ENCODE data around the gene LGALSL.

The LGALSL gene

DNA sequence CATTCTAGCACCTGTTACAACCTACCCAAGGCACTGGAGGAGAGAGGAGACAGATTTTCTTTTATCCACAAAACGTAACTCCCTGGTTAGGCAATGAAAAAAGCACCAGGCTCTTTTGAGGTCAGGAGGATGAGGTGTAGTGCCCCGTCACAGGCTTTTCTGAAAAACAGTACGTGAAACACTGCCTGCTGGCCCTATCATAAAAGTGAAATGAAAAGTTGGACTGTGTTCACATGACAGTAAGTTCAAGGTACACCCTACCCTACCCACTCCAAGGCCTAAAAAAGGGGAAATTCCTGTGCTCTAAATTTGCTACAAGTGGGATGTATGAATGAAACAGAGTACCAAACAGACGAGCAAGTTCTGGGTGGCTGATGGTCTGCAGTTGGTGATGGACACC, 17.6 kb downstream of the LGALSL start:
- ATAC-seq (no peak), DNase-seq (no peak)
- H3K27ac Mint-ChIP-seq = no peak overlapping the region
- H3K9me3 Mint-ChIP-seq = no peaks in the 10 kb centered on the region
- H3K27me3 Mint-ChIP-seq = no peaks in the 10 kb centered on the region
- H3K4me3 Mint-ChIP-seq = no peak overlapping the region
- no peaks in the 10 kb centered on the region for H3K36me3 Mint-ChIP-seq (ENCODE audit: low read depth)
- H3K4me1 Mint-ChIP-seq = peaks cover 6% of the 10 kb centered on the region

DNA sequence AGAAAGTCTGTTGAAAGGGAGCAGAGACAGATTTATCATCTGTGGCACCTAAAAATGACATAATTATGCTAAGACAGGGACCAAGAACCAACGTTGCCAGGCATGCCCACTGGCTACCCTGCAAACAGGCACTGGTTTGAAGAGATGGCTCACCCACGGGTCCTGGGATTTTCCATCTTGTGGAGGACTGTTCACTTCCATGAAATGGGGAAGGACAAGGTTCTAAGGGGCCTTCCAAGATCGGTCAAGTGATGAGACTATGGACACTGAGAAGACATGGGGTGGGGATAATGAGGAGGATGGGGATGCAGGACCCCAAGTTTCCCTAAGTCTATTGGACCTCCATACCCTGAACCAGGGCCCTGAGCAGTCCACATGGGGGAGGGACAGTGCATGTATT, 18.9 kb downstream of the LGALSL start:
- Mint-ChIP-seq H3K27me3 (no peaks in the 10 kb centered on the region), H3K4me3 (no peak overlapping the region), H3K27ac (no peak overlapping the region), H3K9me3 (no peaks in the 10 kb centered on the region), H3K36me3 (ENCODE audit: low read depth) (no peaks in the 10 kb centered on the region), H3K4me1 (peaks cover 6% of the 10 kb centered on the region)
- no peak for DNase-seq
- ATAC-seq = no peak

DNA sequence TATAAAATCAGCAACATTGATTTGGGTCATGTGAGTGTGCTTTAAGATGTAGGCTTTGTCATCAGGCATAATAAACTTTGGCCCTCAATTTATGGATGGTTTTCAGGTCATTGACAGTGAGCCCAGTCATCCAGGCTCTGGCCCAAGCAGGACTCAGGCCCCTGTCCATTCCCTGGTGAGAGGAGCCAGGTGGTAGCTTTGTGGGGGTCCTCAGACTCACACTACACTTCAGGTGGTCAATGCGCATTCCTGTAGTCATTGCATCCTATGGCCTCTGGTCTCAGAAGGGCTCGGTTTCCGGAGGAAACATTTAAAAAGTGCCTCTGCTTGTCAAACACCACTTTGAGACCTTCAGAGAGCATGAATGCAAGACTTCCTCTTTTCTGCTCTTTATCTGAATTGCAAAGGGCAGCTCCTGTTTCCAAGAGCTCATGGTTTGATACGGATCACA, 20.2 kb downstream of the LGALSL start:
- Mint-ChIP-seq H3K27me3 (no peaks in the 10 kb centered on the region), H3K9me3 (no peaks in the 10 kb centered on the region), H3K4me1 (peaks cover 18% of the 10 kb centered on the region), H3K27ac (no peak overlapping the region), H3K36me3 (ENCODE audit: low read depth) (no peaks in the 10 kb centered on the region), H3K4me3 (no peak overlapping the region)
- no peak for DNase-seq
- no peak for ATAC-seq

DNA sequence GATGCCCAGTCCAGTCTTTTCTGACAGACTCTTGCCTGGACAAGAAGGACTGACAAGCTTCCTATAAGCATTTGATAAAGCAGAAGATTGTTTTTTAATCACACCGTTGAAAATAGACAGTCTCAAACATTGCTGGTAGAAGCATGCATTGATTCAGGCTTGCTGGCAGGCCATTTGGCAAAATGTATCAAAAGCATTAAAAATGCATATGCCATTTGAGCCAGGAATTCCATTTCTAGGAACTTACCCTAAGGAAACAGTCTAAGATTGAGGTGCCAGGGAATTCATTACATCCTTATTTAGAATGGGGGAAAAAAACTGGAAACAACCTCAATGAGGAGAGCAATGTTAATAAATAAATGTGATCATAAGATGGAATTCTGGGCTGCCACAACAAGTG, 20.7 kb downstream of the LGALSL start:
- H3K9me3 Mint-ChIP-seq = no peaks in the 10 kb centered on the region
- no peaks in the 10 kb centered on the region for H3K27me3 Mint-ChIP-seq
- no peaks in the 10 kb centered on the region for H3K36me3 Mint-ChIP-seq (ENCODE audit: low read depth)
- no peak overlapping the region for H3K4me3 Mint-ChIP-seq
- no peak for ATAC-seq
- no peak overlapping the region for H3K27ac Mint-ChIP-seq
- H3K4me1 Mint-ChIP-seq = peaks cover 23% of the 10 kb centered on the region
- DNase-seq = no peak

DNA sequence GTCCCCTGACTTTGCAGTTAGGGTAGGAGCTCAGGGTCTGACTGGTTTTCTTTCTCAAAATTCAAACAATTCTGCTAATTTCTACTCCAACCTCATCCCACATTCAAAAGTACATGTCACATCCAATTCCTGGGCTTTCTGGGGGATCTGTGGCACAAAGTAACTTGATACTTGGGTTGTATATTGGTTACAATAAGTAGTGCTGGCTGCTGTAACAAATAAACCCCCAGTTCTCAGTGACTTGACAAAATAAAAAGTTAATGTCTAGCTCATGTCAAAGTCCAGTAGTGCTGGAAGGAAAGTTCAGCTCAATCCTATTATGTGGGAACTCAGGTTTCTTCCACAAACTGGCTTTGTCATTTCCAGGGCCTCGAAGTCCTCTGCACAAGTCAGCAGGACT, 23.1 kb downstream of the LGALSL start:
- H3K36me3 Mint-ChIP-seq (ENCODE audit: low read depth) = no peaks in the 10 kb centered on the region
- no peaks in the 10 kb centered on the region for H3K9me3 Mint-ChIP-seq
- no peak overlapping the region for H3K27ac Mint-ChIP-seq
- no peak overlapping the region for H3K4me3 Mint-ChIP-seq
- H3K4me1 Mint-ChIP-seq = peaks cover 25% of the 10 kb centered on the region
- DNase-seq (no peak), ATAC-seq (no peak)
- no peaks in the 10 kb centered on the region for H3K27me3 Mint-ChIP-seq

DNA sequence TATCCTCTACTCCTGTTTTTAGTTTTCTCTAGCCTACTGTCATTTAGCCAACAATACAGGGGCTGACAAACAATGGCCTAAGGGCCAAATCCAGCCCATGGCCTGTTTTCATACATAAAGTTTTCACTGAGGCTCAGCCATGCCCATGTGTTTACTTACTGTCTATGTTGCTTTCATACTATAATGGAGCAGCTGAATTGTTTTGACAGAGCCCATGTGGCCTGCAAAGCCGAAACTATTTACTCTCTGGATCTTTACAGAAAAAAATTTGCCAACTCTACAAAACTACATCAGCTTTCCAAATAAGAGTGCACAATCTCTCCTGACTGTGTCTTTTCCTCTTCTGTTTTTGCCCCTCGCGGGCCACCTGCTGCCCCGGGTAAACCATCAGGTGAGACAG, 24.0 kb downstream of the LGALSL start:
- Mint-ChIP-seq H3K4me1 (peaks cover 25% of the 10 kb centered on the region), H3K27ac (no peak overlapping the region), H3K36me3 (ENCODE audit: low read depth) (no peaks in the 10 kb centered on the region), H3K9me3 (no peaks in the 10 kb centered on the region), H3K4me3 (no peak overlapping the region), H3K27me3 (no peaks in the 10 kb centered on the region)
- ATAC-seq (no peak), DNase-seq (no peak)

DNA sequence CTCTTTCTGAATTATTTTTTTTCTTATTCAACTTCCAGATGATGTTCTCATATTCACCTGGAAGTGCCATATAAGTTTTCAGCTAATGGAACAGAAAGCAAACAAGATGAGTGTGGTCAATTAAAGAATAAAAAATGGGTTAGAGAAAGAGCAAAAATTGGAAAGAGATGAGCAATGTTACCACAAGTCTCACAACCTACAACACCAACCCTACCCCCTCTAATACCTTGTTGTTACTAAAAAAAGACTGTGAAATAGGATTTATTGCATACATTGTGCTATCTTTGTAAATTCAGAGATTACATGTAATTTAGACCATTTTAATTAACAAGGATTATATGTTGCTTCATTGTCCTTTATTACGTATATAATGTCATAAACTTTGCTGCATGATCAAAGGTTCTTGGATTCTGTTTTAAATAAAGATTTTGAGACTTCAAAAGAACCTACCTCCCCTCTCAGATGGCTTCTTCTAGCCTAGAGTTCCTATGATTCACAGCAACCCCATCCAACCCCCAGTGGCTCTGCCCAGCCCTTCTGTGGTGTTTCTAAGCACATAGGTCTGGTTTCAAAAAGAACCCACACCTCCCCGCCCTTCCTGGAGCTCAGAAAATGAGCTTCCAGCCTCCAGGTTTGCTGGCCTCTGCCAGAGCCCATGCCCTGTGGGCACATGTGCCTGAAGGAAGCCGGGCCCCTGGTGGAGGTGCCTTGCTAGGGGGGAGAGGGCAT, 24.7 kb downstream of the LGALSL start:
- Mint-ChIP-seq H3K36me3 (ENCODE audit: low read depth) (no peaks in the 10 kb centered on the region), H3K4me1 (peaks cover 25% of the 10 kb centered on the region), H3K9me3 (no peaks in the 10 kb centered on the region), H3K27ac (peak overlapping the region; percentile 59), H3K4me3 (no peak overlapping the region), H3K27me3 (no peaks in the 10 kb centered on the region)
- ATAC-seq (peak; percentile 81), DNase-seq (peak; percentile 25)

DNA sequence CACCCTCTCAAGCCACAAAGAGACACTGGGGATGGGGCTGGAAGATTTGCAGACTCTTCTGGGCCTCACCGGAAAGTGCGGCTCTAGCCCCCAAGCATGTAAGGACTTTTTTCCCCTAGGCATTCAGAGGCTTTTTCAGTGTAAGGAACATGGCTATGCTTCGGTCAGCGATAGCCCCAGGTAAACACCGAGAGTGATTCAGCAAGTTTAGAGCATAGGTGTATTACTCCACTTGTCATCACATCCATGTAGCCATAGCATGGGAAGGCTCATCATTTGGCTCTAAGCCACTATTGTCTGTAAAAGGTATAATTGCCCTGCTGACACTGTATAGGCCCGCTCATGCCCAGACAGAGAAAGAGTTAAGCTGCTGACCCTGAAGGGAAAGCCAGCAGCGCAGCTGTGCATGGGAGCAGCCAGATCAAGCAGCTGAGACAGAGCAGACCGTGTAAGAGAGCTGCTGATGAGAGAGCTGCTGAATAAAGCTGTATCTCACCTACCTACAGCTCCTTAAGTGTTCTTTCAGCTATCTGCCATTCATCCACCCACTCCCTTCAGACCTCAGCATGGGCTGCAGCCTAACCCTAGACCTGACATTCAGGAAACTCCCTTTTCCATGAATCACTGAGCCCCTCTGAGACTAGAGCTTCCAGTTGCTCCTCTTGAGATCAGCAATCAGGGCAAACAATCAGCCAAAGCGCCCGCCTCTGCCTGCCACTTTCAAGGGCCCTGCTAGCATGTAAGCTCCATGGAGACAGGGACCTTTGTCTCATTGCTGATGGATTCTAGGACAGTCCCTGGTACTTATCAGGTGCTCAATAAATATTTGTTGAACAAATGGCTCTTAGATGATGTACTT, 25.5 kb downstream of the LGALSL start:
- Mint-ChIP-seq H3K36me3 (ENCODE audit: low read depth) (no peaks in the 10 kb centered on the region), H3K9me3 (no peaks in the 10 kb centered on the region), H3K27ac (peak overlapping the region; percentile 59), H3K4me3 (no peak overlapping the region), H3K4me1 (peaks cover 19% of the 10 kb centered on the region), H3K27me3 (no peaks in the 10 kb centered on the region)
- ATAC-seq (peak; percentile 74), DNase-seq (peak; percentile 16)

DNA sequence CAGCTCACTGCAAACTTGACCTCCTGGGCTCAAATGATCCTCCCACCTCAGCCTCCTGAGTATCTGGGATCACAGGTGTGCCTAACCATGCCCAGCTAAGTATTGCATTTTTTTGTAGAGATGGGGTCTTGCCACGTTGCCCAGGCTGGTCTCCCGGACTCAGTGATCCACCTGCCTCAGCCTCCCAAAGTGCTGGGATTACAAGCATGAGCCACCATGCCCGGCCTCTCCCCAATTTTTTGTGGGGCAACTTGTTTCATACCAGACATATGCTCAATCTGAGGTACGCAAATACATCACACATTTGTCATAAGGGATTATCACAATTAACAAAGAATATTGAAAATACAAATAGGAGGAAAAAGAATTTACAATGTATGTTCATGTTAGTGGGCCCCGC, 27.7 kb downstream of the LGALSL start:
- Mint-ChIP-seq H3K36me3 (ENCODE audit: low read depth) (no peaks in the 10 kb centered on the region), H3K4me3 (no peak overlapping the region), H3K27ac (no peak overlapping the region), H3K4me1 (peaks cover 19% of the 10 kb centered on the region), H3K9me3 (no peaks in the 10 kb centered on the region), H3K27me3 (peaks cover under 1% of the 10 kb centered on the region)
- ATAC-seq (no peak), DNase-seq (no peak)

DNA sequence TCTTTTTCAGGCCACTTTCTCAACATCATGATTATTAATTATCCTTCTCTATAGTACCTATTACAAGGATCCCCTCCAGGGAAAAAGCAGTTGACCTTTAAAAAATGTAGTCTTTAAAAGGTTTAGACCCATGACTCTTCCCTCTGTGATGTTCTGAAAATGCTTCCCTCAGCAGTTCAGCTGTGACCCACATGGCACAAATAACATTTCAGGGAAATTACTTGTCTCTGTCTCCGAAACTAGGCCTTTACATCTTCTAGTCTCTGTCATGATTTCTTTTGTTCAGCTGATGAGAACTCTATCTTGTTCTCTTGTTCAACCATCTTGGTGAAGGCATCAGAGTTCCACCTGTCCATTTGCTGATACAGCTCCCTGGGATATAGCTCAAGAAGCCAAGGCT, 28.3 kb downstream of the LGALSL start:
- Mint-ChIP-seq H3K4me1 (peaks cover 19% of the 10 kb centered on the region), H3K27ac (no peak overlapping the region), H3K9me3 (no peaks in the 10 kb centered on the region), H3K4me3 (no peak overlapping the region), H3K27me3 (peaks cover 4% of the 10 kb centered on the region), H3K36me3 (ENCODE audit: low read depth) (no peaks in the 10 kb centered on the region)
- DNase-seq (no peak), ATAC-seq (no peak)

DNA sequence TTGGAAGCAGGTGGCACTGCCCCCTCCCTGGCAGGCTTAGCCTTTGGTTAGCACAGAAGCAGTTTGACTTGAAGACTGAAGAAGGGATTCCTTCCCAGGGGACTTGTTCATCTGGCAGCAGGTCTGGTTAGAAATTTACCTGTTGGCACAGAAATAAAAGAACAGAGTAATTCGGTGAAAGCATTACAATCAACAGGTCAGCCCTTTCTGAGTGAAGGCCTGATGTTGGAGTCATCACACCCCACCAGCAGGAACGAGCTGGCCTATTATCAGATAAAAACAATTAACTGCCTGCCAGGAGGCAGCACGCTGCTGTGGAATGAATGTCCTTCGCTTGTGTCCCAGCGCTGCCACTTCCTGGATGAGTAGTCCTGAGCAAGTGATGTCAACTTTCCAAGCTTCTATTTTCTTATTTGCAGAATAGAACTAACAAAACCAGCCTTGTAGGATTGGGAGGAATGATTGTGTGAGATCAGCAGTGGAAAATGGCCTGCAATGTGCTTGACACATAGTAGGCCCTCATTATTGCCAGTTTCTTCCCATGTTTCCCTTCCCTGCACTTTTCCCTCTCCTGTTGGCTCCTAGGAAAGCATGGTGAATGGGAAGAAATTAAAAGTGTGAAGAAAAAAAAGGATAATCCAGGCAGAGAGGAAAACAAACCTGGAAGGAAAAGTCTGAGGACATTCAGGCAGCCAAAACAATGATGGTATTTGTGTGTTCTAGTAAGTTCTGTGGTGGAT, 29.0 kb downstream of the LGALSL start:
- Mint-ChIP-seq H3K4me1 (peaks cover 19% of the 10 kb centered on the region), H3K4me3 (no peak overlapping the region), H3K27me3 (peaks cover 4% of the 10 kb centered on the region), H3K36me3 (ENCODE audit: low read depth) (no peaks in the 10 kb centered on the region), H3K27ac (no peak overlapping the region), H3K9me3 (no peaks in the 10 kb centered on the region)
- ATAC-seq (no peak), DNase-seq (no peak)

DNA sequence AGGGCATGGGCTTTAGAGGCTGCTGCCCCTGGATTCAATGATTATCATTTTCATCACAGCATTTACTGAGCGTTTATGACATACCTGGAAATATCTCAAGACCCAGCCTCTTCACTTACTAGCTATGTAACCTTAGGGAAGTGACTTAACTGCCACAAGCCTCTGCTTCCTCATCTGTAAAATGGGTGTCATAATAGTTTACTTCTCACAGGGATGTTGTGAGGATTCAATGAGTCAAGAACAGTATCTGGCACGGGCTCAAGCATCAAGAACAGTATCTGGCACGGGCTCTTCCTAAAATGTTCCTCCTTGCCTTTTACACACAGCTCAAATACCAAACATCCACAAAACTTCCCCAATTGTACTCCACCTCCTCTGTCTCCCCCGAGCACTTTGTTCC, 31.4 kb downstream of the LGALSL start:
- Mint-ChIP-seq H3K4me3 (no peak overlapping the region), H3K27ac (no peak overlapping the region), H3K4me1 (peaks cover 8% of the 10 kb centered on the region), H3K9me3 (no peaks in the 10 kb centered on the region), H3K27me3 (peaks cover 4% of the 10 kb centered on the region), H3K36me3 (ENCODE audit: low read depth) (no peaks in the 10 kb centered on the region)
- ATAC-seq (no peak), DNase-seq (no peak)

DNA sequence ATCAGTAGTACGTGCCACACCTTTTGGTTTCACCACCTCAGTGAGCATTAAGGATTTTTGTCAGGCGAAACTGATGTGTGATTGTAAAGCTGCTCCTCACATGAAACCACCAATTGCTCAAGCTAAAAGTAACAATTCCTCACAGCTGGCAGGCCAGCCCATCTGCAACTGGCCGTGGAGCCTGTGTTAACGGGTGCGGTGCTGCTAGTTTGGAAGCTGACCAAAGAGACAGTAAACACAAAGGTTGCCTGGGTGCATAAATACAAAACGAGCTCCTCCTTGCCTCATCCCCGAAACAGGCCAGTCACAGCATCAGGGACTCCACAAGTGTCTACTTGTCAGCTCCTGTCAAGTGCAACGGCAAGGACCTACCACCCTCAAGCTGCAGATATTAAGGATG, 32.0 kb downstream of the LGALSL start:
- no peak overlapping the region for H3K27ac Mint-ChIP-seq
- H3K4me1 Mint-ChIP-seq = peaks cover 8% of the 10 kb centered on the region
- ATAC-seq (no peak), DNase-seq (no peak)
- H3K4me3 Mint-ChIP-seq = no peak overlapping the region
- peaks cover 4% of the 10 kb centered on the region for H3K27me3 Mint-ChIP-seq
- H3K9me3 Mint-ChIP-seq = no peaks in the 10 kb centered on the region
- H3K36me3 Mint-ChIP-seq (ENCODE audit: low read depth) = no peaks in the 10 kb centered on the region

DNA sequence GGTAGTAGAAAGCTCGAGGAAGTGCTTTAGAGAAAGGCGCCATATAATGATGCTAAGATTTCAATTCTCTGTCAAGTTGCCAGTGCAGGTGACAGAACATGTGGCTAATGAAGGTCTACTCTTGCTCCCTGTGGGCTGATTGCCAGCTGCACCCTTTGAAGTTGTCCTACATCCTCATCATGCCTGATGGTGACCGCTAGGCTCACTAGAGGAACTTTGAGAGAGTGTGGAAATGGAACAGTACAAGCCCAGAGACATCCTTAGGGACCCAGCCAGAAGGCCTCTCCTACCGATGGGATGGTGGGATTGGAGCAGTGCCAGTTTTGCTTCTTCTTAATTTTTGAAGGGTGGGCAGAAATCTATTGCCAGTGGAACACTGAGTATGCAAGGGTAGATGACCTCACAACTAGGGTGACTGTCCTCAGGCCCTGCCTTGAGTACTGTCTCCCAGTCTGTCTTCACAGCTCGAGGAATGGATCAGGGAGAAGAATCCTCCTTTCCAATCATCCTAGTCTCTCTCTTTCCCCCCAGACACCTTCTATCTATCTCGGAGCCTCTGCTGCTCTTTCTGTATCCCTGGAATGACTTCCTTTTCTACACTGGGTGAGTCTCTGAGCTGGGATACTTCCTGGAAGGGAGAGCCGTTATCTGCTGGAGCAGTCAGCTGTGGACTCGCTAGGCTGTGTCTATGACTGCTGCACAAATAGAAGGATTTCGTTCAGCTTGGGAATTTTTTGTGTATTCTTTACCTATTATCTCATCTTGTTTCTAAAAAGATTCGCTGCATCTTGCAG, 33.5 kb downstream of the LGALSL start:
- Mint-ChIP-seq H3K9me3 (no peaks in the 10 kb centered on the region), H3K4me1 (peaks cover 8% of the 10 kb centered on the region), H3K27me3 (peaks cover 4% of the 10 kb centered on the region), H3K4me3 (no peak overlapping the region), H3K36me3 (ENCODE audit: low read depth) (no peaks in the 10 kb centered on the region), H3K27ac (no peak overlapping the region)
- DNase-seq (no peak), ATAC-seq (no peak)
